Measurements from ENCODE around the gene NEDD4L. TPM values are rescaled to one million over a fixed set of nuclear protein-coding genes. Genes with fewer than 3 reads are reported as not detected.
A peak's percentile ranks its signal among the peaks of the same experiment; 100 is the strongest.

NEDD4L gene
- total and polyA plus RNA-seq, 10 of the 15 experiments (the other 5 are each of a cell fraction or from before 2014, with no cell fraction given), result 7.4 to 24.0 (median 17.7) TPM

- TF ChIP-seq, protein P1, sequence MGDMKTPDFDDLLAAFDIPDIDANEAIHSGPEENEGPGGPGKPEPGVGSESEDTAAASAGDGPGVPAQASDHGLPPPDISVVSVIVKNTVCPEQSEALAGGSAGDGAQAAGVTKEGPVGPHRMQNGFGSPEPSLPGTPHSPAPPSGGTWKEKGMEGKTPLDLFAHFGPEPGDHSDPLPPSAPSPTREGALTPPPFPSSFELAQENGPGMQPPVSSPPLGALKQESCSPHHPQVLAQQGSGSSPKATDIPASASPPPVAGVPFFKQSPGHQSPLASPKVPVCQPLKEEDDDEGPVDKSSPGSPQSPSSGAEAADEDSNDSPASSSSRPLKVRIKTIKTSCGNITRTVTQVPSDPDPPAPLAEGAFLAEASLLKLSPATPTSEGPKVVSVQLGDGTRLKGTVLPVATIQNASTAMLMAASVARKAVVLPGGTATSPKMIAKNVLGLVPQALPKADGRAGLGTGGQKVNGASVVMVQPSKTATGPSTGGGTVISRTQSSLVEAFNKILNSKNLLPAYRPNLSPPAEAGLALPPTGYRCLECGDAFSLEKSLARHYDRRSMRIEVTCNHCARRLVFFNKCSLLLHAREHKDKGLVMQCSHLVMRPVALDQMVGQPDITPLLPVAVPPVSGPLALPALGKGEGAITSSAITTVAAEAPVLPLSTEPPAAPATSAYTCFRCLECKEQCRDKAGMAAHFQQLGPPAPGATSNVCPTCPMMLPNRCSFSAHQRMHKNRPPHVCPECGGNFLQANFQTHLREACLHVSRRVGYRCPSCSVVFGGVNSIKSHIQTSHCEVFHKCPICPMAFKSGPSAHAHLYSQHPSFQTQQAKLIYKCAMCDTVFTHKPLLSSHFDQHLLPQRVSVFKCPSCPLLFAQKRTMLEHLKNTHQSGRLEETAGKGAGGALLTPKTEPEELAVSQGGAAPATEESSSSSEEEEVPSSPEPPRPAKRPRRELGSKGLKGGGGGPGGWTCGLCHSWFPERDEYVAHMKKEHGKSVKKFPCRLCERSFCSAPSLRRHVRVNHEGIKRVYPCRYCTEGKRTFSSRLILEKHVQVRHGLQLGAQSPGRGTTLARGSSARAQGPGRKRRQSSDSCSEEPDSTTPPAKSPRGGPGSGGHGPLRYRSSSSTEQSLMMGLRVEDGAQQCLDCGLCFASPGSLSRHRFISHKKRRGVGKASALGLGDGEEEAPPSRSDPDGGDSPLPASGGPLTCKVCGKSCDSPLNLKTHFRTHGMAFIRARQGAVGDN (IDR thresholded peaks at IDR 0.05), result no peak
- TF ChIP-seq EGR1 (IDR thresholded peaks at IDR 0.05; ENCODE audit: borderline replicate concordance in 1 of 2, low read depth in 2 of 2, low read length in 2 of 2) (no peak), DPF2 (IDR thresholded peaks at IDR 0.05) (no peak), ESRRA (IDR thresholded peaks at IDR 0.05; ENCODE audit: low read length) (no peak), IKZF1 (conservative IDR thresholded peaks at IDR 0.05) (peak; percentile 36; the same call in 1 of the 2 replicates), MXI1 (IDR thresholded peaks at IDR 0.05; ENCODE audit: low read depth, low read length) (no peak), NR2F1 (conservative IDR thresholded peaks at IDR 0.05) (0 out of 2 replicates have a peak, but pooled peaks have one; percentile 33), BCL11A (IDR thresholded peaks at IDR 0.05; ENCODE audit: low read depth, low read length) (no peak), ATF3 (IDR thresholded peaks at IDR 0.05; ENCODE audit: borderline replicate concordance, extremely low read depth, low read depth, low read length) (no peak), IKZF2 (IDR thresholded peaks at IDR 0.05) (no peak), LARP7 (IDR thresholded peaks at IDR 0.05) (no peak), RUNX3 (IDR thresholded peaks at IDR 0.05; ENCODE audit: low read length) (0 out of 2 replicates have a peak, but pooled peaks have one; percentile 10), SUPT20H (IDR thresholded peaks at IDR 0.05; ENCODE audit: borderline replicate concordance, control insufficient read depth, low read depth, low read length) (no peak), STAT3 (IDR thresholded peaks at IDR 0.05; ENCODE audit: low read depth, low read length) (no peak), ZBED1 (IDR thresholded peaks at IDR 0.05; ENCODE audit: borderline replicate concordance) (no peak), FOXM1 (IDR thresholded peaks at IDR 0.05; ENCODE audit: low read depth, low read length) (no peak), MTA2 (IDR thresholded peaks at IDR 0.05; ENCODE audit: low read depth) (no peak), RFX5 (IDR thresholded peaks at IDR 0.05; ENCODE audit: low read depth, low read length) (no peak)
- TF ChIP-seq, protein P2, sequence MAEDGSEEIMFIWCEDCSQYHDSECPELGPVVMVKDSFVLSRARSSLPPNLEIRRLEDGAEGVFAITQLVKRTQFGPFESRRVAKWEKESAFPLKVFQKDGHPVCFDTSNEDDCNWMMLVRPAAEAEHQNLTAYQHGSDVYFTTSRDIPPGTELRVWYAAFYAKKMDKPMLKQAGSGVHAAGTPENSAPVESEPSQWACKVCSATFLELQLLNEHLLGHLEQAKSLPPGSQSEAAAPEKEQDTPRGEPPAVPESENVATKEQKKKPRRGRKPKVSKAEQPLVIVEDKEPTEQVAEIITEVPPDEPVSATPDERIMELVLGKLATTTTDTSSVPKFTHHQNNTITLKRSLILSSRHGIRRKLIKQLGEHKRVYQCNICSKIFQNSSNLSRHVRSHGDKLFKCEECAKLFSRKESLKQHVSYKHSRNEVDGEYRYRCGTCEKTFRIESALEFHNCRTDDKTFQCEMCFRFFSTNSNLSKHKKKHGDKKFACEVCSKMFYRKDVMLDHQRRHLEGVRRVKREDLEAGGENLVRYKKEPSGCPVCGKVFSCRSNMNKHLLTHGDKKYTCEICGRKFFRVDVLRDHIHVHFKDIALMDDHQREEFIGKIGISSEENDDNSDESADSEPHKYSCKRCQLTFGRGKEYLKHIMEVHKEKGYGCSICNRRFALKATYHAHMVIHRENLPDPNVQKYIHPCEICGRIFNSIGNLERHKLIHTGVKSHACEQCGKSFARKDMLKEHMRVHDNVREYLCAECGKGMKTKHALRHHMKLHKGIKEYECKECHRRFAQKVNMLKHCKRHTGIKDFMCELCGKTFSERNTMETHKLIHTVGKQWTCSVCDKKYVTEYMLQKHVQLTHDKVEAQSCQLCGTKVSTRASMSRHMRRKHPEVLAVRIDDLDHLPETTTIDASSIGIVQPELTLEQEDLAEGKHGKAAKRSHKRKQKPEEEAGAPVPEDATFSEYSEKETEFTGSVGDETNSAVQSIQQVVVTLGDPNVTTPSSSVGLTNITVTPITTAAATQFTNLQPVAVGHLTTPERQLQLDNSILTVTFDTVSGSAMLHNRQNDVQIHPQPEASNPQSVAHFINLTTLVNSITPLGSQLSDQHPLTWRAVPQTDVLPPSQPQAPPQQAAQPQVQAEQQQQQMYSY (CRISPR knock-in tag; IDR thresholded peaks at IDR 0.05), result no peak
Measured at GRCh38 chr18:58041633-58042032, 2.4 kb upstream of the NEDD4L start (continued).
